ENCODE measurements around the gene HHAT. TPM values are rescaled to one million over a fixed set of nuclear protein-coding genes. Genes with fewer than 3 reads are reported as not detected.

The HHAT gene
- total and polyA plus RNA-seq, 9 of the 15 experiments (the other 6 are each of a cell fraction or from before 2014, with no cell fraction given) = 0.07 to 0.16 (median 0.13) TPM; not detected in 1

DNA sequence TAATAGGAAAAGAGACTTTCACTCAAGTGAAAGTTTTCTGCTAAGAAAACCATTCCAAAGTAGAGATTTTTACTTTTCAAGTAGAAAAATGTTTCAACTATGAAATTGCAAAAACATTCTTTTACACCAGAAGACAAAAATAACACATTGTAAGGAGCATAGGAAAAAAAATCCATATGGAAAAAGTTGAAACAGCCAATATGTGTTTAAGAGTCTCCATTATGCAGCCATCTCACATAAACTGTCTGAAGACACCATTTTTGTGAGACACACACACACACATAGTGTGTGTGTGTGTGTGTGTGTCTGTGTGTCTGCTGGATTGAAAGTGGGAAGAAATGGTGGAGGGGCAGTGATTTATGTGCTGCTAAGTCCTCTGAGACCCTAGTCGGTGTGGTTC, 162.1 kb downstream of the HHAT start:
- Histone ChIP-seq H3K27me3 (ENCODE audit: control insufficient read depth in 2 of 2, insufficient read depth in 2 of 2, low read length in 2 of 2) (no peaks in the 10 kb centered on the region), H3K79me2 (ENCODE audit: control insufficient read depth, insufficient read depth, low read length) (no peaks in the 10 kb centered on the region), H3K27ac (ENCODE audit: extremely low read depth, low read depth, low read length) (no peak overlapping the region), H3K4me3 (no peak overlapping the region), H4K20me1 (replicated peaks; ENCODE audit: control insufficient read depth, insufficient read depth, low read length) (no peaks in the 10 kb centered on the region; the same call in 1 of the 2 replicates), H3K4me2 (ENCODE audit: insufficient read depth, low read length) (no peak overlapping the region), H3K36me3 (ENCODE audit: control insufficient read depth, insufficient read depth, low read length) (no peaks in the 10 kb centered on the region), H3K9ac (ENCODE audit: insufficient read depth in 1 of 2, low read depth in 2 of 2, low read length in 2 of 2) (no peak overlapping the region), H3K9me1 (ENCODE audit: control insufficient read depth, insufficient read depth, low read length) (no peaks in the 10 kb centered on the region), H2AFZ (ENCODE audit: low read depth, low read length) (no peak overlapping the region), H3K4me1 (replicated peaks in 1 of 2; ENCODE audit: control insufficient read depth in 2 of 2, insufficient read depth in 2 of 2, low read length in 2 of 2) (no peaks in the 10 kb centered on the region), H3K9me3 (replicated peaks; ENCODE audit: control insufficient read depth, insufficient read depth, low read depth, low read length) (no peaks in the 10 kb centered on the region)
- ATAC-seq (no peak), DNase-seq (ENCODE audit: extremely low read depth in 1 of 4, low spot score in 3 of 4) (no peak), FAIRE-seq (no peak)
- CTCF ChIA-PET (ENCODE audit: low intra/inter-chr PET ratio) = no interaction called here
- intact Hi-C loops (cut with micrococcal nuclease) (no loop called here), in situ Hi-C loops (cut with MboI) (no loop called here)
- TF ChIP-seq FOXM1 (IDR thresholded peaks at IDR 0.05; ENCODE audit: low read depth) (no peak), FOXM1 (CRISPR knock-in tag; IDR thresholded peaks at IDR 0.05; ENCODE audit: low read depth) (no peak), MAFG (tag; conservative IDR thresholded peaks at IDR 0.05) (no peak), NFIC (IDR thresholded peaks at IDR 0.05) (no peak), PHB2 (IDR thresholded peaks at IDR 0.05; ENCODE audit: low read depth) (no peak), ZNF316 (IDR thresholded peaks at IDR 0.05) (no peak), TCF7L2 (IDR thresholded peaks at IDR 0.05; ENCODE audit: low read depth, low read length) (no peak), MEIS2 (IDR thresholded peaks at IDR 0.05; ENCODE audit: partially characterized antibody) (no peak), ARID3A (IDR thresholded peaks at IDR 0.05; ENCODE audit: borderline replicate concordance, low read depth, low read length) (no peak), ZBTB17 (CRISPR knock-in tag; IDR thresholded peaks at IDR 0.05) (no peak), PCBP2 (IDR thresholded peaks at IDR 0.05; ENCODE audit: low read depth, low read length, poor library complexity, severe bottlenecking) (no peak), RB1 (IDR thresholded peaks at IDR 0.05; ENCODE audit: low read depth) (no peak), ZNF324 (CRISPR knock-in tag; IDR thresholded peaks at IDR 0.05) (no peak), ELF2 (CRISPR knock-in tag; IDR thresholded peaks at IDR 0.05) (no peak)
- TF ChIP-seq, protein P1, sequence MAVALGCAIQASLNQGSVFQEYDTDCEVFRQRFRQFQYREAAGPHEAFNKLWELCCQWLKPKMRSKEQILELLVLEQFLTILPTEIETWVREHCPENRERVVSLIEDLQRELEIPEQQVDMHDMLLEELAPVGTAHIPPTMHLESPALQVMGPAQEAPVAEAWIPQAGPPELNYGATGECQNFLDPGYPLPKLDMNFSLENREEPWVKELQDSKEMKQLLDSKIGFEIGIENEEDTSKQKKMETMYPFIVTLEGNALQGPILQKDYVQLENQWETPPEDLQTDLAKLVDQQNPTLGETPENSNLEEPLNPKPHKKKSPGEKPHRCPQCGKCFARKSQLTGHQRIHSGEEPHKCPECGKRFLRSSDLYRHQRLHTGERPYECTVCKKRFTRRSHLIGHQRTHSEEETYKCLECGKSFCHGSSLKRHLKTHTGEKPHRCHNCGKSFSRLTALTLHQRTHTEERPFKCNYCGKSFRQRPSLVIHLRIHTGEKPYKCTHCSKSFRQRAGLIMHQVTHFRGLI (CRISPR knock-in tag; IDR thresholded peaks at IDR 0.05) = no peak
- TF ChIP-seq, protein P2, sequence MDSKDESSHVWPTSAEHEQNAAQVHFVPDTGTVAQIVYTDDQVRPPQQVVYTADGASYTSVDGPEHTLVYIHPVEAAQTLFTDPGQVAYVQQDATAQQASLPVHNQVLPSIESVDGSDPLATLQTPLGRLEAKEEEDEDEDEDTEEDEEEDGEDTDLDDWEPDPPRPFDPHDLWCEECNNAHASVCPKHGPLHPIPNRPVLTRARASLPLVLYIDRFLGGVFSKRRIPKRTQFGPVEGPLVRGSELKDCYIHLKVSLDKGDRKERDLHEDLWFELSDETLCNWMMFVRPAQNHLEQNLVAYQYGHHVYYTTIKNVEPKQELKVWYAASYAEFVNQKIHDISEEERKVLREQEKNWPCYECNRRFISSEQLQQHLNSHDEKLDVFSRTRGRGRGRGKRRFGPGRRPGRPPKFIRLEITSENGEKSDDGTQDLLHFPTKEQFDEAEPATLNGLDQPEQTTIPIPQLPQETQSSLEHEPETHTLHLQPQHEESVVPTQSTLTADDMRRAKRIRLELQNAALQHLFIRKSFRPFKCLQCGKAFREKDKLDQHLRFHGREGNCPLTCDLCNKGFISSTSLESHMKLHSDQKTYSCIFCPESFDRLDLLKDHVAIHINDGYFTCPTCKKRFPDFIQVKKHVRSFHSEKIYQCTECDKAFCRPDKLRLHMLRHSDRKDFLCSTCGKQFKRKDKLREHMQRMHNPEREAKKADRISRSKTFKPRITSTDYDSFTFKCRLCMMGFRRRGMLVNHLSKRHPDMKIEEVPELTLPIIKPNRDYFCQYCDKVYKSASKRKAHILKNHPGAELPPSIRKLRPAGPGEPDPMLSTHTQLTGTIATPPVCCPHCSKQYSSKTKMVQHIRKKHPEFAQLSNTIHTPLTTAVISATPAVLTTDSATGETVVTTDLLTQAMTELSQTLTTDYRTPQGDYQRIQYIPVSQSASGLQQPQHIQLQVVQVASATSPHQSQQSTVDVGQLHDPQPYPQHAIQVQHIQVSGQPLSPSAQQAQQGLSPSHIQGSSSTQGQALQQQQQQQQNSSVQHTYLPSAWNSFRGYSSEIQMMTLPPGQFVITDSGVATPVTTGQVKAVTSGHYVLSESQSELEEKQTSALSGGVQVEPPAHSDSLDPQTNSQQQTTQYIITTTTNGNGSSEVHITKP (IDR thresholded peaks at IDR 0.05; ENCODE audit: partially characterized antibody) = no peak
- BruUV-seq (replicated peaks) = no TSS peak
- 0% methylated on average over 1 of the region's 1 CpG for WGBS (ENCODE audit: insufficient coverage, low coverage, missing lambda C conversion rate)
- POLR2A ChIA-PET = no interaction called here
